ENCODE data around the gene MBOAT2.

DNA sequence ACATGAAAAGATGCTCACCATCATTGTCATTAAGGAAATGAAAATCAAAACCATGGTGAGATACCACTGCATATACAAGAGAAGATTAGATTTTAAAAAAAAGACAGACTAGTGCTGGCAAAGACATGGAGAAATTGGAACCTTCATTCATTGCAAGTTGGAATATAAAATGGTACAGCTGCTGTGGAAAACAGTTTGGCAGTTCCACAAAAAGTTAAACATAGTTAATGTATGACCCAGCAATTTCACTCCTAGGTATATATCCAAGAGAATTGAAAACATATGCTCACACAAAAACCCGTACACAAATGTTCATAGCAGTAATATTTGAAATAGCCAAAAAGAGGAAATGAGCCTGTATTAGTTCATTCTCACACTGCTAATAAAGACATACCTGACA lies 33.7 kb upstream of the MBOAT2 start:
- TF ChIP-seq, protein P1, sequence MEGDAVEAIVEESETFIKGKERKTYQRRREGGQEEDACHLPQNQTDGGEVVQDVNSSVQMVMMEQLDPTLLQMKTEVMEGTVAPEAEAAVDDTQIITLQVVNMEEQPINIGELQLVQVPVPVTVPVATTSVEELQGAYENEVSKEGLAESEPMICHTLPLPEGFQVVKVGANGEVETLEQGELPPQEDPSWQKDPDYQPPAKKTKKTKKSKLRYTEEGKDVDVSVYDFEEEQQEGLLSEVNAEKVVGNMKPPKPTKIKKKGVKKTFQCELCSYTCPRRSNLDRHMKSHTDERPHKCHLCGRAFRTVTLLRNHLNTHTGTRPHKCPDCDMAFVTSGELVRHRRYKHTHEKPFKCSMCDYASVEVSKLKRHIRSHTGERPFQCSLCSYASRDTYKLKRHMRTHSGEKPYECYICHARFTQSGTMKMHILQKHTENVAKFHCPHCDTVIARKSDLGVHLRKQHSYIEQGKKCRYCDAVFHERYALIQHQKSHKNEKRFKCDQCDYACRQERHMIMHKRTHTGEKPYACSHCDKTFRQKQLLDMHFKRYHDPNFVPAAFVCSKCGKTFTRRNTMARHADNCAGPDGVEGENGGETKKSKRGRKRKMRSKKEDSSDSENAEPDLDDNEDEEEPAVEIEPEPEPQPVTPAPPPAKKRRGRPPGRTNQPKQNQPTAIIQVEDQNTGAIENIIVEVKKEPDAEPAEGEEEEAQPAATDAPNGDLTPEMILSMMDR (conservative IDR thresholded peaks at IDR 0.05; ENCODE audit: low read depth in 2 of 2) = no peak
- TF ChIP-seq EZH2 (IDR thresholded peaks at IDR 0.05; ENCODE audit: low read depth, unreplicated experiment) (no peak), STAT1 (IDR thresholded peaks at IDR 0.05; ENCODE audit: unreplicated experiment) (no peak), POLR2AphosphoS5 (IDR thresholded peaks at IDR 0.05; ENCODE audit: low read depth) (no peak), CREB1 (CRISPR knock-in tag; IDR thresholded peaks at IDR 0.05; ENCODE audit: low read depth) (no peak), JUNB (IDR thresholded peaks at IDR 0.05; ENCODE audit: unreplicated experiment) (no peak), EZH2phosphoT487 (IDR thresholded peaks at IDR 0.05; ENCODE audit: unreplicated experiment) (no peak), ZNF114 (CRISPR knock-in tag; IDR thresholded peaks at IDR 0.05) (no peak), ZNF331 (CRISPR knock-in tag; IDR thresholded peaks at IDR 0.05; ENCODE audit: low read depth) (no peak)
- TF ChIP-seq, protein P2, sequence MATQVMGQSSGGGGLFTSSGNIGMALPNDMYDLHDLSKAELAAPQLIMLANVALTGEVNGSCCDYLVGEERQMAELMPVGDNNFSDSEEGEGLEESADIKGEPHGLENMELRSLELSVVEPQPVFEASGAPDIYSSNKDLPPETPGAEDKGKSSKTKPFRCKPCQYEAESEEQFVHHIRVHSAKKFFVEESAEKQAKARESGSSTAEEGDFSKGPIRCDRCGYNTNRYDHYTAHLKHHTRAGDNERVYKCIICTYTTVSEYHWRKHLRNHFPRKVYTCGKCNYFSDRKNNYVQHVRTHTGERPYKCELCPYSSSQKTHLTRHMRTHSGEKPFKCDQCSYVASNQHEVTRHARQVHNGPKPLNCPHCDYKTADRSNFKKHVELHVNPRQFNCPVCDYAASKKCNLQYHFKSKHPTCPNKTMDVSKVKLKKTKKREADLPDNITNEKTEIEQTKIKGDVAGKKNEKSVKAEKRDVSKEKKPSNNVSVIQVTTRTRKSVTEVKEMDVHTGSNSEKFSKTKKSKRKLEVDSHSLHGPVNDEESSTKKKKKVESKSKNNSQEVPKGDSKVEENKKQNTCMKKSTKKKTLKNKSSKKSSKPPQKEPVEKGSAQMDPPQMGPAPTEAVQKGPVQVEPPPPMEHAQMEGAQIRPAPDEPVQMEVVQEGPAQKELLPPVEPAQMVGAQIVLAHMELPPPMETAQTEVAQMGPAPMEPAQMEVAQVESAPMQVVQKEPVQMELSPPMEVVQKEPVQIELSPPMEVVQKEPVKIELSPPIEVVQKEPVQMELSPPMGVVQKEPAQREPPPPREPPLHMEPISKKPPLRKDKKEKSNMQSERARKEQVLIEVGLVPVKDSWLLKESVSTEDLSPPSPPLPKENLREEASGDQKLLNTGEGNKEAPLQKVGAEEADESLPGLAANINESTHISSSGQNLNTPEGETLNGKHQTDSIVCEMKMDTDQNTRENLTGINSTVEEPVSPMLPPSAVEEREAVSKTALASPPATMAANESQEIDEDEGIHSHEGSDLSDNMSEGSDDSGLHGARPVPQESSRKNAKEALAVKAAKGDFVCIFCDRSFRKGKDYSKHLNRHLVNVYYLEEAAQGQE (IDR thresholded peaks at IDR 0.05; ENCODE audit: unreplicated experiment) = no peak
- TF ChIP-seq, protein P3, sequence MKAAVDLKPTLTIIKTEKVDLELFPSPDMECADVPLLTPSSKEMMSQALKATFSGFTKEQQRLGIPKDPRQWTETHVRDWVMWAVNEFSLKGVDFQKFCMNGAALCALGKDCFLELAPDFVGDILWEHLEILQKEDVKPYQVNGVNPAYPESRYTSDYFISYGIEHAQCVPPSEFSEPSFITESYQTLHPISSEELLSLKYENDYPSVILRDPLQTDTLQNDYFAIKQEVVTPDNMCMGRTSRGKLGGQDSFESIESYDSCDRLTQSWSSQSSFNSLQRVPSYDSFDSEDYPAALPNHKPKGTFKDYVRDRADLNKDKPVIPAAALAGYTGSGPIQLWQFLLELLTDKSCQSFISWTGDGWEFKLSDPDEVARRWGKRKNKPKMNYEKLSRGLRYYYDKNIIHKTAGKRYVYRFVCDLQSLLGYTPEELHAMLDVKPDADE (IDR thresholded peaks at IDR 0.05) = no peak

Data from GM23338 (cell line).